ENCODE measurements around the gene CDIPT. TPM values are rescaled to one million over a fixed set of nuclear protein-coding genes. Genes with fewer than 3 reads are reported as not detected.

The CDIPT gene
- total RNA-seq, 4 donors from 2014 or later, result 80.0 to 121 (median 94.8) TPM

DNA sequence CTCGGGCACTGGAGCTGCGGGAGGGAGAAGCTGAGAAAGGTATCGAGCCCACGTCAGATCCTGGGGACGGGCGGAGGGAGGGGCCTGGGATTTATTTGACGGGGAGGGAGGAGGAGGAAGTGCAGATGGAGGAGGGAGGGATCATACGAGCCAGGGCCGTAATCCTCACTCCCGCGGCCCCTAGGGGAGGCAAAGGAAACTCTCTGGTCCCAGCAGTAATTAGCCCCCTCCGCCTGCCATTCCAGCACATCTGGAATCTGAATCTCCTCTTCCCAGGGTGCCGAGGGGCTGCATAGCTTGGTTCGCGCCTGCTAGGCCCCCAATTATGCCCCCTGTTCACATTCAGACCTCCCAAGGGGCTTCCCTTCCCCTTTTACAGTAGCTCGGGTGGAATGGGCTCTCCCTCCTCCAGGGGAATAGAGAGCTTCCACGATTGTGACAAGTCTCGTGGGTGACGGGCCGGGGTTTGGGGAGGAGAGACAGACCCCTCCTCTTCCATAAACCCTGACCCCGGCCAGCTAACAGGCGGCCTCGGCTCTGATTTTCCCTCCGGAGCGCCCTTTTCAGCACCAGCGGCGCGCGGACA is 36.6 kb upstream of the CDIPT start, which contains the start of gene SEZ6L2:
Gene SEZ6L2 (minus strand): TSS at position 35 of the 586 bp plus-strand sequence. CDS start 531 bp downstream, outside the sequence.
- Histone ChIP-seq H3K4me3 (peak within 1 kb of the TSS; percentile 59 to 76 (median 64)), H3K36me3 (no peaks in the 10 kb centered on the region), H3K27ac (peak within 1 kb of the TSS; percentile 0 to 82 (median 43)), H3K9me3 (no peaks in the 10 kb centered on the region), H3K4me1 (peaks cover 0 to 26% (median 4%) of the 10 kb centered on the region in 4 donors), H3K27me3 (peaks cover 0 to 32% of the 10 kb centered on the region in 2 donors)
- peak in 1 of 2 donors; percentile 51 for DNase-seq (ENCODE audit: low spot score in 2 of 2)
- WGBS, 2 donors, result 1% methylated on average over 20 to 21 of the region's 29 CpGs
- TF ChIP-seq POLR2A (IDR thresholded peaks at IDR 0.05) (no peak), EP300 (IDR thresholded peaks at IDR 0.05) (no peak)
- TF ChIP-seq, protein P1, sequence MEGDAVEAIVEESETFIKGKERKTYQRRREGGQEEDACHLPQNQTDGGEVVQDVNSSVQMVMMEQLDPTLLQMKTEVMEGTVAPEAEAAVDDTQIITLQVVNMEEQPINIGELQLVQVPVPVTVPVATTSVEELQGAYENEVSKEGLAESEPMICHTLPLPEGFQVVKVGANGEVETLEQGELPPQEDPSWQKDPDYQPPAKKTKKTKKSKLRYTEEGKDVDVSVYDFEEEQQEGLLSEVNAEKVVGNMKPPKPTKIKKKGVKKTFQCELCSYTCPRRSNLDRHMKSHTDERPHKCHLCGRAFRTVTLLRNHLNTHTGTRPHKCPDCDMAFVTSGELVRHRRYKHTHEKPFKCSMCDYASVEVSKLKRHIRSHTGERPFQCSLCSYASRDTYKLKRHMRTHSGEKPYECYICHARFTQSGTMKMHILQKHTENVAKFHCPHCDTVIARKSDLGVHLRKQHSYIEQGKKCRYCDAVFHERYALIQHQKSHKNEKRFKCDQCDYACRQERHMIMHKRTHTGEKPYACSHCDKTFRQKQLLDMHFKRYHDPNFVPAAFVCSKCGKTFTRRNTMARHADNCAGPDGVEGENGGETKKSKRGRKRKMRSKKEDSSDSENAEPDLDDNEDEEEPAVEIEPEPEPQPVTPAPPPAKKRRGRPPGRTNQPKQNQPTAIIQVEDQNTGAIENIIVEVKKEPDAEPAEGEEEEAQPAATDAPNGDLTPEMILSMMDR (IDR thresholded peaks at IDR 0.05), result no peak

DNA sequence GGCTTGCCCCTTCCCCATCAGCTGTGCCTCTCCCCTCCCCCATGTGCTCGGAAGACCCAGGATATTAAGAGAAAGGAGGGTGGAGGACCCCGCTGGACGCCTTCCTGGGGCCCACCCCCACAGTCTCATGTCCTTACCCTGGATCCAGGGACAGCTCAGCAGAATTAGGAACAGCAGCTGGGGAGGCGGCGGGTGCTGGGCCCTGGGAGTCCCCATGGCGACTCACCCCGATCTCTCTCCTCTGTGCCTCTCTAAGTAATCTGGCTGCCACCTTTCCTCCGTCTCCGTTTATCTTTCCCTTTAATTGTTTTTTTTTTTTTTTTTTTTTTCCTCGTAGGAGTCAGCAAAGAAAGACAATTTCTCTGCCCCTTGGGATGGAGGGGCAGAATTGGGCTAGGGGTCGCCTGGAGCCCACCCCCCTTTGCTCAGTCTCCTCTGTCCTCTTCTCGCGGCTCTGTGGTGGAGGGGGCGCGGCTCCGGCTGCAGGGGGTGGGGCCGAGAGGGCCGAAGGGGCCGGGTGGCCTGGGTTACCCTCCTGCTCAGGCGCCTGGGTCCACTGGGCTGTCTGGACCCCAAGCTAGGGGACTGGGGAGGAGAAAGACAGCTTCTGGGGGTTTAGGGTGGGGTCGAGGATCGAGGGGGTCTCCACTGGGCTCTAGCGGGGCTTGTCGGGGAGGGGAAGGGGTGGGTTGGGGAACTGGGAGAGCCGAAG is 35.9 kb upstream of the CDIPT start:
- Histone ChIP-seq H3K9me3 (no peaks in the 10 kb centered on the region), H3K4me3 (peak overlapping the region in 1 of 4 donors; percentile 61), H3K27ac (no peak overlapping the region), H3K27me3 (peaks cover 0 to 32% of the 10 kb centered on the region in 2 donors), H3K4me1 (peaks cover 0 to 26% (median 4%) of the 10 kb centered on the region in 4 donors), H3K36me3 (no peaks in the 10 kb centered on the region)
- WGBS, 2 donors, result 3% methylated on average over 22 to 25 of the region's 25 CpGs
- no peak for TF ChIP-seq POLR2A (IDR thresholded peaks at IDR 0.05)
- TF ChIP-seq EP300 (IDR thresholded peaks at IDR 0.05), result no peak
- TF ChIP-seq, protein P1 (IDR thresholded peaks at IDR 0.05), result no peak
- no peak for DNase-seq (ENCODE audit: low spot score in 2 of 2)

DNA sequence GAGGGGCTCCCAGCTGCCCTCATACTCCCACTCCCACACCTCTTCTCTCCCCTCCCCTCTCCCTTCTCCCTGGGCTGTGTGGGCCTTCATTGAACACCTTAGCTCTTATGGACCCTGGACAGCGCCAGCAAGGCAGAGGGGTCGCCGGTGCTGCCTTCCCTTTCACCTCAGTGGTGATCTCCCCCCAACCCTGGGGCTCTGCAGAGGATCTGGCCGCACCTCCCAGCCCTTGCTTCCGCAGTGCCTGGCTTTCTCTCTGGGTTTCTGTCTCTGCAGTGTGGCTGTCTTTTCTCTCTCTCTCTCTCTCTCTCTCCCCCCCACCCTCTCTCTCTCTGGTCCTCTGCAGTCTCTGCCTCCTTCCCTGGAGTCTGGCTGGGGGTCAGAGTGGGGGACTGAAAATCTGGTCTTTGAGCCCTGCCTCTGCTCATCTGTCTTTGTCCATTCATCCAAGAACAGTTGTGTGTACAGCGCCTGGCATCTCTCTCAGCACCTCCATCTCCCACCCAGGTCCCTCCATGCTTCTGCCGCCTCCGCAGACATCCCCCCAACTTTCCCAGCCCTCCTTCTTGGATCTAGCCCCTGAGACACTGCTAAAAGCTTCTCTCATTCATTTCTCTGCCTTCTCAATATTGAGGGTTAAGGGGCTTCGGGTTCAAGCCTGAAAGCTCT is 35.2 kb upstream of the CDIPT start:
- H3K36me3 ChIP-seq, result no peaks in the 10 kb centered on the region
- H3K4me1 ChIP-seq, result peaks cover 0 to 26% (median 4%) of the 10 kb centered on the region in 4 donors
- no peak overlapping the region for H3K4me3 ChIP-seq
- peaks cover 0 to 32% of the 10 kb centered on the region in 2 donors for H3K27me3 ChIP-seq
- DNase-seq (ENCODE audit: low spot score in 2 of 2), result no peak
- H3K9me3 ChIP-seq, result no peaks in the 10 kb centered on the region
- 7 to 9% methylated on average over 9 of the region's 9 CpGs for WGBS, 2 donors
- TF ChIP-seq, protein P1 (IDR thresholded peaks at IDR 0.05), result no peak
- no peak for TF ChIP-seq POLR2A (IDR thresholded peaks at IDR 0.05)
- no peak for TF ChIP-seq EP300 (IDR thresholded peaks at IDR 0.05)
- no peak overlapping the region for H3K27ac ChIP-seq

DNA sequence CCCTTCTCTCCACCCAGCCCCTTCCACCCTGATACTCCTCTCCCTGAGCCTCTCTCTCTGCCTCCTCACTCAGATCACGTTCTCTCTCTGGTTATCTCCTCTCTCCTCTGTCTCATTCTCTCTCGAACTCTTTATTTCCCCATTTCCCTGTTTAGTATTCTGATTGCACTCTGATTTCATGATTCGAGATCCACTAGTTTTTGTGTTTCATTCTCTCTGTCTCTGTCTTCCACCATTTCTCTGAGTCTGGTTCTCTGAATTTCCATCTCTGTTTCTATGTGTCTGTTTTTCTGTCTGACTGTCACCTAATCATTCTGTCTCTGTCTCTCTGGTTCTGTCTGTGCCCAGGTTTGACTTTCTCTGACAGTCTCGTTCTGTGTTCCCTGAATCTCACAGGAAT is 34.3 kb upstream of the CDIPT start:
- Histone ChIP-seq H3K4me1 (peaks cover 0 to 26% (median 4%) of the 10 kb centered on the region in 4 donors), H3K27me3 (peaks cover 0 to 32% of the 10 kb centered on the region in 2 donors), H3K9me3 (no peaks in the 10 kb centered on the region), H3K4me3 (no peak overlapping the region), H3K36me3 (no peaks in the 10 kb centered on the region), H3K27ac (no peak overlapping the region)
- WGBS, 2 donors, result 49 to 51% methylated on average over 4 of the region's 4 CpGs
- TF ChIP-seq EP300 (IDR thresholded peaks at IDR 0.05) (no peak), POLR2A (IDR thresholded peaks at IDR 0.05) (no peak)
- TF ChIP-seq, protein P1 (IDR thresholded peaks at IDR 0.05), result no peak
- DNase-seq (ENCODE audit: low spot score in 2 of 2), result no peak

Data from tibial nerve (tissue), 4 donors.